ENCODE results near the gene FBXL5.
"Not testable (repeated sequence)": the region's sequence is repeated elsewhere in the genome, so short reads cannot be mapped to it uniquely, and the experiment has no call there.

FBXL5 gene

DNA sequence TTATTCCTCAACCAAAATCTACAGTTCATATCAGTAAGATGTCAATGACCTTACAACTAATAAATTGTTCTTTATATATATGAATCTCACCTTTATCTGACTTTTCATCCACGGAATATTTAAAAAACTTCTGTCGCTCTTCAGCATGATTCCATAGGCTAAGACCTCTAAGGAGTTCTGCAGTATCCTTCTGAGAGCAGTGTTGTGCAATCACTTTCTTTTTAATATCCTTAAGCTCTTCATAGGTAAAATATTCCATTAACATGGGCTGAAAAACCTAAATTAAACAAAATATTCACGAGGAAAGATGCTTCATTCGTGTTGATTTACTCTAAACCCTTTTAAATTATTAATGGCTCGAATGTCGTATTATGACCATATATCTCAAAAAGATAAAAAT is 16.7 kb downstream of the FBXL5 start:
- DNase-seq: no peak

DNA sequence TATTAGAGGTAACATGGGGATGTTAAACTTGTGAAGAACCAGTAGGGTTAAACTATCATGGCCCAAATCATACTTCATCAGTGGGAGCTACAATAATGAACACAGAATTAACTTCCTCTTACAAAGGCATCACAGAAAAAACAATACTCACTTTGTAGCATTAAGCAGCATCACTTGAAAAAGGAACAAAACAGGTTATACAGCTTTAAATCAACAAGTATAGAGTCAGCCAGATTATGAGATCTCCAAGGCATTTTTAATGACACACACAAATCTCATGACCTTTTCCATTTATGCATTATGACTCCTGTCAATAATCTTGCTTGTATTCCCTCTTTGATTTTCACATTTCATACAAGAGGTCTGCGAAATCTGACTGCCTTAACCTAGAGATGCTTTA is 18.3 kb downstream of the FBXL5 start:
- DNase-seq: no peak

DNA sequence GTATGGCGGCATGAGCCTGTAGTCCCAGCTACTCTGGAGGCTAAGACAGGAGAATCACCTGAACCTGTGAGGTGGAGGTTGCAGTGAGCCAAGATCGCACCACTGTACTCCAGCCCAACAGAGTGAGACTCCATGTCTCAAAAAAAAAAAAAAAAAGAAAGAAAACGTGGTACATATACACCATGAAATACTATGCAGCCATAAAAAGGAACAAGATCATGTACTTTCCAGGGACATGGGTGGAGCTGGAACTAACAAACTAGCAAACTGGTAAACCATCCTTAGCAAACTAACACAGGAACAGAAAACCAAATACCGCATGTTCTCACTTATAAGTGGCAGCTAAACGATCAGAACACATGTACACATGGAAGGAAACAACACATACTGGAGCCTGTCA is 37.8 kb downstream of the FBXL5 start:
- DNase-seq: not testable (repeated sequence)

DNA sequence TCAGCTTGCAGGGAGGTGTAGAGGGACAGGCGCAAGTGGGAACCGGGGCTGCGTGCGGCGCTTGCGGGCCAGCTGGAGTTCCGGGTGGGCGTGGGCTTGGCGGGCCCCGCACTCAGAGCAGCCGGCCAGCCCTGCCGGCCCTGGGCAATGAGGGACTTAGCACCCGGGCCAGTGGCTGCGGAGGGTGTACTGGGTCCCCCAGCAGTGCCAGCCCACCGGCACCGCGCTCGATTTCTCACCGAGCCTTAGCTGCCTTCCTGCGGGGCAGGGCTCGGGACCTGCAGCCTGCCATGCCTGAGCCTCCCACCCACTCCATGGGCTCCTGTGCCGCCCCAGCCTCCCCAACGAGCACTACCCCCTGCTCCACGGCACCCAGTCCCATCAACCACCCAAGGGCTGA is 40.3 kb downstream of the FBXL5 start:
- not testable (repeated sequence) for DNase-seq

DNA sequence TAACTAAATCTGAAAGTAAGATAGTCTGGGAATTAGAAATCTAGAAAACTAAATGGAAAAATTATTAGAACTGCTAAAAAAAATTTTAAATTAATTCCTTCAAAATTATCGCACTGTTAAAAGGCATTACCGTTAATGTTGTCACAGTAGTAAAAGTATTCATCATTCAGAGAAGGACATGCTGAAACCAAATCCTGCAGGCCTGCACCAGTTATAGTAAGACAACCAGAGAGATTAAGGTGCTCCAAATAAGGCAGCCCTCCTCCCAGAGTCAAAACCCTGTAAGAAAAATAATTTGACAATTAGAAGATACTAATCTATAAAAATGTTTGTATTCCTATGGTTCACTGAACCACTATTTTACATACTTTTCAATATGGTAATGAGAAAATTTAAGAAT is 43.0 kb downstream of the FBXL5 start:
- no peak for DNase-seq

DNA sequence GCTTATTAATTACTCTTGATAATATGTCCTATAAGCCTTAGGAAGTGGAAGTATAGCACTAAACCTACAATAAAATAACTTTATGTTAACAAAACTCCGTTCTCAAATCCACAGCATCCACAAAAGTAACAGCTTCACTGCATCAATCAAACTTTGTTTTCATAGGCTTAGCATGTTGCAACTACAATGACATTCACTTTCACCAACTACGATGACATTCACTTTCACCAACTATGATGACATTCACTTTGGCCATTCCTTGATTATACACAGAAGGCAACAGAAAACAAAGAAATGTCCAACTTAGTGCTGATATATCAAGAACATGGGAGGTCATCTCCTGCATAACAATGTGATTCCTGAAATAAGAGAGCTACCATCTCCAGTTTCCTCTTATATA is 44.3 kb downstream of the FBXL5 start:
- no peak for DNase-seq

DNA sequence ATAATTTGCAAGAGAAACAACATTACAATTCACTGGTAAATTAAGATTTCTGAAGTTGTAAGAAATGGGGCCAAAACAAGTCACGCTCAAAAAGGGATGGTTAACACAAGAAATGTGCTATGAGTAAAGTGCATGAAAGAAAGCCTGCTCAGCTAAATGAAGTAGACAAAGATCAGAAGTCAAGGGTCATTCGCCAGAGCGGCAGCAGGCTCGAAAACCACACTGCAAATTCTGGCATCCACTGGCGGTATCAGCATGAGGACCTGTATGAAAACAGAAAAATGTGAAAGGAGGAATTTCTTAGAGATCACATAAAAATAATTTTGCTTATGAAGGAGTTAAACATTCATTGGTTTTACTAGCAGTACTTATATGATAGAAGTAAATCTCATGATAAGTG is 49.6 kb downstream of the FBXL5 start:
- DNase-seq: no peak

DNA sequence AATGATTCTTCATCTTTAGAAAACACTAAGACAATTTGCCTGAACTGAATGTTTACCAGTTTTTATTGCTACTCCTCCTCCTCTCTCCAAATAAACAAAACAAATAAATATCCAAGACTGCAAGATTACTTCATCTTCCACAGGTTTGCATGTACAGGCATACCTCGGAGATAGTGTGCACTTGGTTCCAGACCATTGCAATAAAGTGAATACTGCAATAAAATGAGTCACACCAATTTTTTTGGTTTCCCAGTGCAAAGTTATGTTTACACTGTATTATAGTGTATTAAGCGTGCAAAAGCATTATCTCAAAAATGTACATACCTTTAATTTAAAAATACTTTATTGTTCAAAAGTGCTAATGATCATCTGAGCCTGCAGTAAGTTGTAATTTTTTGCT is 53.3 kb downstream of the FBXL5 start:
- DNase-seq: no peak

DNA sequence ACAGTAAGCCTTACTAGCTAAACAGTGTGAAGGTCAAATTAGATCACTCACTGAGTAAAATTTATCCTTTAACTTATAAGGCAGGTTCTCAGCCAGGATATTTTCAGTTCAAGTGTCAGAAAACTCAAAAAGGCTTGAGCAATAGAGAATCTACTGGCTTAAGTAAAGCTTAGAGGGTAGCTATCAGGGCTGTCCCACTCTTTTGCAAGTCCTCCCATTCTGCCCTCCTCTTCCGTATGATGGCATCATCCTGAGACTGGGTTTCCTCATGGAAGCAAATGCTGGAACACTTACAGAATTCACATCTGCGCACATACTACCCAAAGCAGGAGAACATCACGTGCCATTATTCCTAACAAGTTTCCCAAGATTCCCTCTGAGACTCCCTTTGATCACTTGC is 55.0 kb downstream of the FBXL5 start:
- DNase-seq: no peak

DNA sequence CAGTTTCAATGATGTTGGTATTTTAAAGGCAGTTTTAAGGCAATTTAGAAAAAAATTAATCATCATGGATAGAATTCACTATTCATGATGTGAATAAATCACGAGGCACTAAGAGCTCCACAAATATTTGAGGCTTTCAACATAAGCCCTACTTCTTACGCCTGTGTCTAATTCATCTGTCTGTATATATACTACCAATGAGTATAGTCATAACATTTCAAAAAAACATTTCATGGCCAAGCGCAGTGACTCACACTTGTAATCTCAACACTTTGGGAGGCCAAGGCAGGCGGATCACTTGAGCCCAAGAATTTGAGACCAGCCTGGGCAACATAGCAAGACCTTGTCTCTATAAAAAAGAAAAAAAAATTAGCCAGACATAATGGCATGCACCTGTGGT is 56.5 kb downstream of the FBXL5 start:
- DNase-seq: no peak

DNA sequence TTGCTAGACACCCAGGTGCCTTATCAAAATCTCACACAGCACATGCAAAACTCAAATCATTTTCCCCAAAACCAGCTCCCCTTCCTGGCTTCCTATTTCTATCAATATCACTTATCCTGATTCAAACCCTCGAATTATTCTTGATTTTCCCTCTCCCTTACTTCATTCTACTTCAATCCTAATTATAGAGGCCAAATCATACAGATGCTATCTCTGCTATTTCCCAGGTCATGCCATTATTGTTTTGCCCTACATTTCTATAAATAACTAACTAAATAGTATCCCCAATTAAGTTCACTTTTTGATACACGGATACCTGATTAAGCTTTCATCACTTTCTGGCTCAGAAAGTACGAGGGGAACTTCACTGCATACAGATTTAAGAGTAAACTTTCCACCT is 62.4 kb downstream of the FBXL5 start:
- no peak for DNase-seq

DNA sequence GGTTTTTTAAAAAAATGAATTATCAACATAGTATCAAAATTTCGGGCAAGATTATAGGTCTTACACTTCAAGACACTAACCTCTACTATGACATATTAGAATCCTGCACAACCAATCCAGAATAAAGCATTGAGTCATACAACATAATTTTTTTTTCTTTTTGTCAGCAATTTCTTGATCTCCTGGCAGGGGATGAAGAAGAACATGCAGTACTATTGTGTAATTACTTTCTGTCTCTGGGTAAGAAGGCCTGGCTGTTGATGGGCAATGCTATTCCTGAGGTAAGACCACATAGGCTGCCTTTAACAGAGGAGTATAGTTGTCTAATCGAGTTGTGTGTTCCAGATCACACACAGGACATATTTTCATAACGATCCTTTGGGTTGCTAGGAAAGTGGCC is 67.5 kb downstream of the FBXL5 start:
- DNase-seq: no peak

DNA sequence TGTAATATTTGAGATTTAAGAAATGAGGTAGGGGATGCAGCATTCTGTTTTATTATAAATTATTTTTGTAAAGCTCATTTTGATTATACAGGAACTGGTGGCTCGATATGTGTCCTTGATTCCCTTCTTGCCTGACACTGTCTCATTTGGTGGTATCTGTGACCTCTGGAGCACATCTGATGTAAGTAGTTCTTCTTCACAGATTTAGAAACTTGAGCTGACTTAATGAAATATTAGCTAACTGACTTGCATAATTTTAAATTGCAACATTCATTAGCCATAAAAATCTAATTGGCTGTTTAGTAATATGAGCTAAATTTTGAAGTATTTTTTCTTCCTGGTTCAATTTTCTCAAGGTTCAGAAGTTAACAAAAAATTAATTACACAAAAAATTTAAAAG is 69.1 kb downstream of the FBXL5 start:
- DNase-seq: no peak

DNA sequence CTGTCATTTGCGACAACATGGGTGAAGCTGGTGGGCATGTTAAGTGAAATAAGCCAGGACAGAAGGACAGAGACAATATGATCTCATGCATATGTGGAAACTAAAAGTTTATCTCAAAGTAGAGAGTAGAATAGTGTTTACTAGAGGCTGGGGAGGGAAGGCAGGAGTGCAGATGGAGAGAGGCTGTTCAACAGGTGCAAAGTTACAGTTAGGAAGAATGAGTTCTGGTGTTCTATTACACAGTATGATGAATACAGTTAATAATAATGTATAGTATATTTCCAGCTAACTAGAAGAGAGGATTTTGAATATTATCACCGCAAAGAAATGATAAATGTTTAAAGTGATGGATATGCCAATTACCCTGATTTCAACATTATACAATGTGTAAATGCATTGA is 69.8 kb downstream of the FBXL5 start:
- DNase-seq: no peak

DNA sequence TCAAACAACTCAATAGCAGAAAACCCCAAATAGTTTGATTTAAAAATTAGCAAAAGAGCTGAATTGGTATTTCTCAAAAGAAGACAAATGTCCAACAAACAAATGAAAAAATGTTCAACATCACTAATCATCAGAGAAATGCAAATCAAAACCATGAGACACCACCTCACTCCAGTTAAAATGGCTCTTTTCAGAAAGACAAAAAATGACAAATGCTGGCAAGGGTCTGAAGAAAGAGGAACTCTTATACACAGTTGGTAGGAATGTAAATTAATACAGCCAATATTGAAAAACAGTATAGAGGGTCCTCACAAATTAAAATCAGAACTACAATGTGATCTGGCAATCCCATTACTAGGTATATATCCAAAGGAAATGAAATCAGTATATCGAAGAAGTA is 70.4 kb downstream of the FBXL5 start:
- DNase-seq: no peak

DNA sequence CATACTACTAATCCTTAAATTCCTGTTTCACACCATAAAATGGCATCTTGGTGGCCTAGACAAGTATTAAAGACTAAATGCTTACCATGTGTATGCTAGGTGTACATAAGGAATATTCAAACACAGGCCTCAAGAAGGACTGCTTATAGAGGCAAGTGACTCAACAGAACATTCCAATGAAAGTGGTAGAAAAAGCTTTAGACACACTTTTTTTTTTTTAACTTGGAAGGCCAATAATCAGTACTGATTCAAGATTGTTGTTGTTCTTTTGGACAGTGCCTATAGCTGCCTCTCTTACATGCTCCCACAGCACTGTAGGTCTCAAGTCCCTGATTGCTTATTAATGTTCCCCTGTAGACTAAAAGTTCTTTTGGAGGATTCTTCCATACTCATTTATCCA is 77.6 kb downstream of the FBXL5 start:
- DNase-seq: no peak

DNA sequence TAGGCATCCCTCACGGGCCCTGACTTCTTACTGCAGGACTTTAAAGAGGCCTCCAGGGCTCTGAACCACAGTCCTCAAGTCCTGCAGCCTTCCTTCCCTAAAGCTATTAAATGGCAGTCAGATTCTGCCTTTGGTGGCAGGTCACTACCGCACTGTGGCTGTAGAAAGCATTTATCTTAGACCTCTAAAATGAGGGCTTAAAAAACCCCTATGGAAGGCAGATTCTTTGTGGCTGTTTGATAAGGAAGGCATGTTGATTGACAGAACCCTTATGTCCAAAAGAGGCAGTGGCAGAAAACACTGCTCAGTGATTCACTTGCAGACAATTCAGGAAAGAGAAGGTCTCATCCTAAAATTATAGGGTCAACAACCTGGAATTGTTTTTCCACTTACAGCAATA is 79.2 kb downstream of the FBXL5 start:
- DNase-seq: no peak

DNA sequence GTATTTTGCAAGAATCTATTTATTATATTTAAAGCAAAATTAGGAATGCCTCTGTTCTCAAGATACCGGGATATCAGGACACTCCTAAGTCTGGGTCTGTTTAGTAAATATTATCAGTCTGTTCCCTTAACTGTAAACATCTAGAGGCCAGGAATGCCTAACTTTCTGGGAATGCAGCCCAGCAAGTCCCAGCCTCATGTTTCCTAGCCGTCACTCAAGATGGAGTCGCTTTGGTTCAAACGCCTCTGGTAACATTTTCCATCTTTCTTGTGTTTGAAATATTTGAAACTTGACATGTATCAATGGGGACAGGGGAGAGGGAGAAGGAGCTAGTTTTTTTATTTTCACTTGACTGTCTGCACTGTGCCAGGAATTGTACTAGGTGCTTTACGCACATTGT is 85.4 kb downstream of the FBXL5 start:
- no peak for DNase-seq

DNA sequence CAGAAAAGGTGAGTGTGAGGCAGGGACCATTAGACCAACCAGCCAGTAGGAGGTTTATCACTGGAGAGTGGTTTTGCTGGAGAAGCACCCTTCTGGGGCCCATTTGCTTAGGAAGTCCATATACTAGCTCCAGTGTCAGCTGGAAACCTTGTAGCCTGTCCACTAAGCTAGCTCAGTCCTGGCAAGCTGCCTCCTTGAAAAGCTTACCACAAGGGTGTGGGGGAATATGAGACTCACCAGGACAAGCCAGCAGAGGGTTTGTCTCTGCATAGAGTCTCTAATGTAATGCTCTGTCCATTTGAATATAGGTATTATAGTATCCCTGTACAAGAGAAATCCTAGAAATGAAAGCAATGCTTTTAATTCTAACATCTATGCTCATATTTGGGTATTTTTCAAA is 86.3 kb downstream of the FBXL5 start:
- no peak for DNase-seq

DNA sequence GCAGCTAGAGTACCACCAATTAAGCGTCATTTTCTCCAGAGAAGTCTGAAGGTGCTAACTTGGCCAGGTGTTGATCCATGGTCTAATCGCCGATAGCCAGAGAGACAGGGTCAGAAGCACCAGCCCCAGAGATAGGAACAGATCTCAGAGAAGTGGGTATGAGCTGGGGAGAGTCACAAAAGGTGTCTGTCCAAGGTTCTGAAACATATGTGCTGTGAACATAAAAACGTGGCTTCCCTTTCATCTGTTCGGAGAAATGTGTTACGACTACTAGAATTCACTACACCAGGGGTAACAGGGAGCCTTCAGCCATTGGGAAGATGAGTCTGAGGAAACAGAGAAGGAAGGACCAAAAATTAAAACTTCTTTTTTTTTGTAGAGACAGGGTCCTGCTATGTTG is 91.3 kb downstream of the FBXL5 start:
- DNase-seq: no peak

DNA sequence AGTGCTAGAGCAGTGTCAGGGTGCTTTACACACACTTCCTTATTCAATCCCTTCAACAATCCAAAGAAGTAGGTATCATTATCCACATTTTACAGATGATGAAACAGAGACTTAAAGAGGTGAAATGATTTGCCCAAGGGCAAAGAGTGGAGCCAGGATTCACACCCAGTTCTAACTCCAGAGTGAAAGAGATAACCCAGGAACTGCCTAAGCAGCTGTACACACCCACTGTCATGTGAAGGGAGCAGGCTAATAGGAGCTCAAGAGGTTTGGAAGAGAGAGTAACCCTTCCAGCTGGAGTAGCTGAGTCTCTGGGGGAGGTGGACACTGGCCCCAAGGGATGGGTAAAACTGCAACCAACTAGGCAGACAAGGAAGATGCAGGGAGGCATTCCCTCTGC is 92.5 kb downstream of the FBXL5 start:
- DNase-seq: no peak

DNA sequence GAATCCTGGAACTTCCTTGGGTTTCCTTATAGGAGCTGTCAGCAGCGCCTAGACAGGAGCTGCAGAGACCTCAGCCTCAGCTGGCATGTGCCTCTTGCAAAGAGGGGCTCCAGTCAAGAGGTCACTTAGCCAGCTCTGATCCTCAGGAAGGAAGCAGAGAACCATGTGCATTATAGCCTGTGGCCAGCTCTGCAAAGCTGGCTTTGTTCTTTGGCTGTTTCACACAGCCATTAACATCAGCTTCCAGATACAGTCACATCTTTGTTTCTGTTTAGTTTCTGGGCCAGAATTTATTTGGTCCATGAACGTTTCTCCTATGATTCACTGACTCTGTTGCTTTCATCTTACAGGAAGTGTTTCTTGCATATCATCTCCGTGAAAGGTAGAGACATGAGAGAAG is 93.0 kb downstream of the FBXL5 start:
- DNase-seq: no peak

DNA sequence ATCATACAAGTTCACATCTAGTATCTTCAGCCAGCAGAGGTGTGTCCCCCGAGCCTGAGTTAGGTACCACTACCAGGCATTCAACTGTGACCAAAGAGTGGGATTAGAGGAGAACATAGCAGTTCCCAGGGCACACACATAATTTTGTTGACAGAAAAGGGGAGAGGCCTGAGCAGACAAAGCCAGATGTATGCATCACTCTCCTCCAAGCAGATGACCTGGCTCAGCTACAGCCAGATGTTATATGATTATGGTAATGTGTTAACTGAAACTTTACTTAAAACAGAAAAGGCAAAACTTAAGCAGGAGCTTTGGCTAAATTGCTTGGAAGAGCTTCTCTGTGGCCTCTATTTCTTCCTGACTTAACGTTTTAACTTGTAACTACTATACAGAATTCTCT is 96.6 kb downstream of the FBXL5 start:
- DNase-seq: no peak

DNA sequence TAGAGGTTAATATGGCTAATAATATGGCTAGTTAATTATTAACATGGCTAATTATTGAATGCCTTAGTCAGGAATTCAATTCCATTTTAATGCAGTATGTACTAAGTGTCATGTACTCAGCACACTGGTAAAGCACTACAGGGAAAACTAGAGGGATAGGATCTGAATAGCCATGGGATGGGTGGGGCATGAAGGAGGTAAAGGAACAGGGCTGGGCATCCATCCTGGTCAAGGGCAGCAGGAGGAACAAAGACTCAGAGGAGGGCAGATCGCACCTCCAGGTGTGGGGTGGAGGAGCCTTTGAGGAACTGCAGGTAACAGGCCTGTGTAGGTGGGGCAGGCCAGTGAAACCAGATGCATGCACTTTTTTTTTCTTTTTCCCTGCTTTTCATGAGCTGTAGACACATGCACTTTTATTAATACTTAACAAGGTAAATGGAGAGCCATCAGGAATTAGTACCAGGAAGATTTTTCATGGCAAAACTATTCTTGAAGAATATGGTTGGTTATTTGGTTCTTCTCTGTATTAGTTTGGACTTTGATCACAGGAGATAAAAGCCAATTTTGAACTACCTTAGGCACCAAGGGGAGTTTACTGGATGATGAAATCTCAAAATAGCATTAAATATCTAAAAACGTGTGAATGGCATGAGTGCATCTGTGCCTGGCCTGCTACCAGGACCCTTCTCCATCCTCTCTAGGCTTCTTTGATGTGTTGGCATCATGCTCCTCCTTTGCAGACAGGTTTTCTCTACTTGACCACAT is 97.2 kb downstream of the FBXL5 start:
- DNase-seq: no peak

DNA sequence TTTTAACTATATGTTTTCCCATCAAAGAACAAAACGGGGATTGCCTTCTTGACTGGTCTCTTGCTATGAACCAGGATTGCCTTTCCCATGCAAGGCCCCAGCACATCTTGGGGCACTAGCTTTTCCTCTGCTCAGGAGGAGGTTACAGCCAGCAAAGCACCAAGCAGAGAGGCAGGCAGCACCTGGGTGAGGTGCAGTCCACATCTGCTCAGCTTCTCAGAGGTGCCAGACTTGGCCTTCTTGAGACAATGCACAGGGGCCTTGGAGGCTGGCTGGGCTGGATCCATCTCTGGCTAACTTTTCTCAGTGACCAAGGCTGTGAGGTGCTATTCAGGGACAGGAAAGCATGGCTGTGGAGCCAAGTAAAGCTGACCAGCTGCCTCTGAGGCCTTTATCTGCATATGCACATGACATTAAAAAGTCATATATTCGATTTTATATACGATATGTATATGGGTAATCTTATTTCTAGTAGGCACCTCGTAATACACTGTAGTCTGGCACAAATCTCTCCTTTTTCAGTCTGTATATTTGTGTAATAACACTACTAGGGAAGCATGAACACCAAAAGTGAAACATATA is 98.6 kb downstream of the FBXL5 start:
- no peak for DNase-seq
